Erythroblast (primary cell): ENCODE results near the gene XKRX.

Experiments
- GATA1 ChIP-seq: IDR thresholded peaks from 2 replicates; pipeline ENCODE4 v1.6.1; 2011; ENCODE audit warnings: low read depth, mild to moderate bottlenecking, control low read depth, low read length, moderate library complexity
- POLR2A ChIP-seq: IDR thresholded peaks from 2 replicates; pipeline ENCODE4 v1.6.1; 2011; ENCODE audit warnings: mild to moderate bottlenecking, low read length

DNA sequence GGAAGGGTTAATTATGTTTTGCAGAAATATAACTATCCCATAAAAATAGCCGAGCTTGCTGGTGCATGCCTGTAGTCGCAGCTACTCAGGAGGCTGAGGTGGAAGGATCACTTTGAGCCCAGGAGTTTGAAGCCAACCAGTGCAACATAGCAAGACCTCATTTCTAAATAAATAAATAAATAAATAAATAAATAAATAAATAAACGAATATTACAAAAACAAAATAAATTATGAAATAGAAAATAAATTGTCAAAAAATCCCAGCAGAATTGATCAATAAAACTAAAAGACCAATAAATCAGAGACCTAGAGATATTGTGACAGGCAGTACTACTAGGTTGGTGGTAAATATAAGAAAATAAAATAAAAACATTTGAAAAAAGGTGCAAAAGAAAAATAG is 34.1 kb upstream of the XKRX start:
- TF ChIP-seq POLR2A (no peak), GATA1 (no peak)
